HG02759 (cell line): ENCODE results near the gene DAPK1.

Source experiments
- ATAC-seq: cut with Tn5 transposase; IDR thresholded peaks from one replicate; pipeline ENCODE4 v1.9.1; 2021; ENCODE audit warnings: mild to moderate bottlenecking, moderate library complexity; ENCODE audit not compliant: unreplicated experiment

The DAPK1 gene

GRCh38 chr9:87497604-87498045, at the start of gene DAPK1:
DAPK1 (plus strand) TSS chr9:87497867; CDS start chr9:87499078, 1,211 bp downstream.
- ATAC-seq, result peak; percentile 56

GRCh38 chr9:87451149-87451548, 46.5 kb upstream of the DAPK1 start:
- no peak for ATAC-seq

GRCh38 chr9:87455407-87455806, 42.3 kb upstream of the DAPK1 start:
- ATAC-seq, result no peak

GRCh38 chr9:87461256-87461655, 36.4 kb upstream of the DAPK1 start:
- ATAC-seq, result no peak

- ATAC-seq, result peak; percentile 68
Measured at GRCh38 chr9:87464110-87464991, 33.3 kb upstream of the DAPK1 start.

GRCh38 chr9:87464992-87465378, 32.7 kb upstream of the DAPK1 start:
- no peak for ATAC-seq

GRCh38 chr9:87465816-87466215, 31.9 kb upstream of the DAPK1 start:
- no peak for ATAC-seq

- no peak for ATAC-seq
Measured at GRCh38 chr9:87467187-87467586, 30.5 kb upstream of the DAPK1 start.

GRCh38 chr9:87469793-87470465, 27.7 kb upstream of the DAPK1 start:
- ATAC-seq, result no peak

- no peak for ATAC-seq
Measured at GRCh38 chr9:87471746-87472145, 25.9 kb upstream of the DAPK1 start.

GRCh38 chr9:87475463-87475862, 22.2 kb upstream of the DAPK1 start:
- no peak for ATAC-seq

- no peak for ATAC-seq
Measured at GRCh38 chr9:87478226-87478992, 19.3 kb upstream of the DAPK1 start.

GRCh38 chr9:87479801-87480201, 17.9 kb upstream of the DAPK1 start:
- peak; percentile 91 for ATAC-seq

GRCh38 chr9:87481890-87482855, 15.5 kb upstream of the DAPK1 start:
- ATAC-seq, result no peak

- ATAC-seq, result no peak
Measured at GRCh38 chr9:87490225-87490624, 7.4 kb upstream of the DAPK1 start.

GRCh38 chr9:87490907-87491306, 6.8 kb upstream of the DAPK1 start:
- no peak for ATAC-seq

GRCh38 chr9:87491523-87491922, 6.1 kb upstream of the DAPK1 start:
- ATAC-seq, result no peak

- ATAC-seq, result no peak
Measured at GRCh38 chr9:87492642-87493041, 5.0 kb upstream of the DAPK1 start.

- ATAC-seq, result no peak
Measured at GRCh38 chr9:87494970-87495471, 2.6 kb upstream of the DAPK1 start.

GRCh38 chr9:87497080-87497603, 525 bp upstream of the DAPK1 start:
- no peak for ATAC-seq
